CD4-positive, alpha-beta T cell treated with Interleukin-21 for 1 hour (primary cell): ENCODE results near the gene IL17A.
"Not testable (repeated sequence)": the region's sequence is repeated elsewhere in the genome, so short reads cannot be mapped to it uniquely, and the experiment has no call there.

Source experiments
- DNase-seq: peaks from one replicate; pipeline ENCODE4 v3.0.0-alpha.2; 2020

Gene IL17A

GRCh38 chr6:52164319-52165094 is 21.7 kb upstream of the IL17A start:
- no peak for DNase-seq

- no peak for DNase-seq
Observed at GRCh38 chr6:52167267-52167666, 18.9 kb upstream of the IL17A start.

GRCh38 chr6:52168351-52168750 is 17.8 kb upstream of the IL17A start:
- DNase-seq: not testable (repeated sequence)

GRCh38 chr6:52174118-52174517 is 12.1 kb upstream of the IL17A start:
- no peak for DNase-seq

- DNase-seq: peak; percentile 32
Observed at GRCh38 chr6:52176550-52176949, 9.6 kb upstream of the IL17A start.

GRCh38 chr6:52177961-52178360 is 8.2 kb upstream of the IL17A start:
- no peak for DNase-seq

- DNase-seq: no peak
Observed at GRCh38 chr6:52180787-52181558, 5.2 kb upstream of the IL17A start.

GRCh38 chr6:52183131-52183713 is 3.0 kb upstream of the IL17A start:
- DNase-seq: no peak

- DNase-seq: no peak
Observed at GRCh38 chr6:52186480-52186879, 305 bp downstream of the IL17A start.

GRCh38 chr6:52187098-52187497 is 923 bp downstream of the IL17A start:
- DNase-seq: no peak

GRCh38 chr6:52189974-52190373 is 3.8 kb downstream of the IL17A start:
- DNase-seq: no peak

GRCh38 chr6:52190409-52190808 is 4.2 kb downstream of the IL17A start:
- DNase-seq: no peak

- DNase-seq: no peak
Observed at GRCh38 chr6:52191824-52192223, 5.6 kb downstream of the IL17A start.

- no peak for DNase-seq
Observed at GRCh38 chr6:52195886-52196285, 9.7 kb downstream of the IL17A start.

- DNase-seq: not testable (repeated sequence)
Observed at GRCh38 chr6:52200088-52200487, 13.9 kb downstream of the IL17A start.

- DNase-seq: no peak
Observed at GRCh38 chr6:52201046-52201445, 14.9 kb downstream of the IL17A start.

- no peak for DNase-seq
Observed at GRCh38 chr6:52201493-52201892, 15.3 kb downstream of the IL17A start.

- no peak for DNase-seq
Observed at GRCh38 chr6:52207066-52207465, 20.9 kb downstream of the IL17A start.

GRCh38 chr6:52208612-52209011 is 22.4 kb downstream of the IL17A start:
- no peak for DNase-seq

- no peak for DNase-seq
Observed at GRCh38 chr6:52209770-52210169, 23.6 kb downstream of the IL17A start.

GRCh38 chr6:52210227-52210626 is 24.1 kb downstream of the IL17A start:
- DNase-seq: no peak

GRCh38 chr6:52213127-52213526 is 27.0 kb downstream of the IL17A start:
- DNase-seq: peak; percentile 15

GRCh38 chr6:52215787-52216186 is 29.6 kb downstream of the IL17A start:
- DNase-seq: no peak
